ENCODE results near the gene NDC80.

DNA sequence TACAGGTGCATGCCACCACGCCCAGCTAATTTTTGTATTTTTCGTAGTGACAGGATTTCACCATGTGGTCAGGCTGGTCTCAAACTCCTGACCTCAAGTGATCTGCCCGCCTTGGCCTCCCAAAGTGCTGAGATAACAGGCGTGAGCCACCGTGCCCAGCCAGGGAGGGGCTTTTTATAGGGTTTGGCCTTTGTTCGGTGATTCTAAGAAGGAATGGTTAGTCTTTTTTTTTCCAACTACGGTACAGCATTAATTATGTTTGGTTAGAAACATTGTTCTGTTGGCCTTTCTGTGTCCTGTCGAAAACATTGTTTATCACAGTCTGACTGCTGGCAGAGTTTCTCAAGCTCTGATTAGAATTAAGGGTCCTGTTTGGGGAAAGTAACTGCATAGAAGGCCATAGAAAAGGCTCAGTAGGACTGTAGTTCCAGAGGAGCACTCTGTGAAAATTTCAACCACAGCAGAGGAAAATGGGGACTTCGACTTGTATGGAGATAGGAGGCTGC is 64.8 kb downstream of the NDC80 start:
- TF ChIP-seq, protein P1, sequence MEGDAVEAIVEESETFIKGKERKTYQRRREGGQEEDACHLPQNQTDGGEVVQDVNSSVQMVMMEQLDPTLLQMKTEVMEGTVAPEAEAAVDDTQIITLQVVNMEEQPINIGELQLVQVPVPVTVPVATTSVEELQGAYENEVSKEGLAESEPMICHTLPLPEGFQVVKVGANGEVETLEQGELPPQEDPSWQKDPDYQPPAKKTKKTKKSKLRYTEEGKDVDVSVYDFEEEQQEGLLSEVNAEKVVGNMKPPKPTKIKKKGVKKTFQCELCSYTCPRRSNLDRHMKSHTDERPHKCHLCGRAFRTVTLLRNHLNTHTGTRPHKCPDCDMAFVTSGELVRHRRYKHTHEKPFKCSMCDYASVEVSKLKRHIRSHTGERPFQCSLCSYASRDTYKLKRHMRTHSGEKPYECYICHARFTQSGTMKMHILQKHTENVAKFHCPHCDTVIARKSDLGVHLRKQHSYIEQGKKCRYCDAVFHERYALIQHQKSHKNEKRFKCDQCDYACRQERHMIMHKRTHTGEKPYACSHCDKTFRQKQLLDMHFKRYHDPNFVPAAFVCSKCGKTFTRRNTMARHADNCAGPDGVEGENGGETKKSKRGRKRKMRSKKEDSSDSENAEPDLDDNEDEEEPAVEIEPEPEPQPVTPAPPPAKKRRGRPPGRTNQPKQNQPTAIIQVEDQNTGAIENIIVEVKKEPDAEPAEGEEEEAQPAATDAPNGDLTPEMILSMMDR (IDR thresholded peaks at IDR 0.05; ENCODE audit: low read depth, low read length), result no peak
- TF ChIP-seq POLR2A (IDR thresholded peaks at IDR 0.05; ENCODE audit: extremely low read depth, insufficient read length) (no peak), MAX (IDR thresholded peaks at IDR 0.05; ENCODE audit: low read depth, low read length) (no peak), MYC (IDR thresholded peaks at IDR 0.05; ENCODE audit: low read depth, low read length) (no peak)

Measured in NB4 (cell line).